T-cell (primary cell): ENCODE data around the gene PEX12. TPM values are rescaled to one million over a fixed set of nuclear protein-coding genes. Genes with fewer than 3 reads are reported as not detected.

Experiments
- ATAC-seq, 4 experiments: fragments of 200-7000 bp in 3 of 4; fragments of 150-1000 bp in 1 of 4; cut with Tn5 transposase; replicated peaks in 1 of 4; 1 replicate in 3 of 4; 2 replicates in 1 of 4; pipeline ENCODE4 v1.10.0; 2021; ENCODE audit warnings: moderate library complexity in 3 of 4, mild to moderate bottlenecking in 2 of 4, moderate number of reproducible peaks in 1 of 4
- CTCF ChIA-PET, 2 donors: fragments of 300-600 bp; sonication (Branson Sonifier 250); formaldehyde crosslinking; loops; one replicate each; lab custom pipeline; 2022; ENCODE audit warnings: antibody characterized with exemption in 2 of 2; lab: Charles Lee
- POLR2A ChIA-PET, 2 donors: fragments of 300-600 bp; sonication (Branson Sonifier 250); formaldehyde crosslinking; loops; one replicate each; lab custom pipeline; 2022; ENCODE audit warnings: antibody characterized with exemption in 2 of 2; lab: Charles Lee
- DNase-seq, 35 experiments: peaks; one replicate each; pipeline versions ENCODE4 v3.0.0 to v3.0.0-alpha.2; 2013 to 2023
- H3K27ac ChIP-seq: one replicate; pipeline ENCODE4 v1.5.1; 2013; ENCODE audit warnings: low read length
- H3K27me3 ChIP-seq, 2 experiments: replicated peaks in 1 of 2; 1 replicate in 1 of 2; 2 replicates in 1 of 2; pipeline versions ENCODE4 v1.6.1 to v1.7.0; 2013; ENCODE audit warnings: low read length in 1 of 2, mixed read lengths in 1 of 2; ENCODE audit not compliant: control insufficient read depth in 2 of 2, insufficient read depth in 2 of 2; ENCODE audit errors: extremely low read depth in 1 of 2
- H3K36me3 ChIP-seq, 2 donors: 1 replicate in 1 of 2; 2 replicates in 1 of 2; pipeline versions ENCODE4 v1.6.1 to v1.7.0; 2013; ENCODE audit warnings: low read length in 1 of 2; ENCODE audit not compliant: control insufficient read depth in 2 of 2, insufficient read depth in 1 of 2; ENCODE audit errors: extremely low read depth in 1 of 2
- H3K4me1 ChIP-seq, 2 experiments: 1 replicate in 1 of 2; 2 replicates in 1 of 2; pipeline versions ENCODE4 v1.6.1 to v1.7.0; 2013; ENCODE audit warnings: low read length in 2 of 2, mixed read lengths in 1 of 2; ENCODE audit not compliant: insufficient read depth in 2 of 2, control insufficient read depth in 1 of 2; ENCODE audit errors: extremely low read depth in 1 of 2
- H3K4me3 ChIP-seq, 2 donors: 1 replicate in 1 of 2; 2 replicates in 1 of 2; pipeline versions ENCODE4 v1.5.1 to v1.7.0; 2013; ENCODE audit warnings: mild to moderate bottlenecking in 2 of 2, low read length in 1 of 2, moderate library complexity in 1 of 2; ENCODE audit not compliant: control insufficient read depth in 1 of 2; ENCODE audit errors: extremely low read depth in 1 of 2
- H3K9me3 ChIP-seq: 2 replicates; pipeline ENCODE4 v1.7.0; 2013
- H3K27ac Mint-ChIP-seq, 2 donors: one replicate each; pipeline ENCODE4 v1.8.0; 2020 to 2021; ENCODE audit warnings: mild to moderate bottlenecking in 2 of 2, mixed read lengths in 2 of 2
- H3K27me3 Mint-ChIP-seq, 2 donors: one replicate each; pipeline ENCODE4 v1.8.0; 2021 to 2022; ENCODE audit warnings: mixed read lengths in 2 of 2
- H3K36me3 Mint-ChIP-seq: one replicate; pipeline ENCODE4 v1.8.0; 2021; ENCODE audit warnings: mixed read lengths
- H3K4me1 Mint-ChIP-seq, 3 donors: one replicate each; pipeline ENCODE4 v1.8.0; 2020 to 2022; ENCODE audit warnings: mixed read lengths in 3 of 3, mild to moderate bottlenecking in 1 of 3
- H3K4me3 Mint-ChIP-seq, 3 donors: one replicate each; pipeline ENCODE4 v1.8.0; 2020 to 2022; ENCODE audit warnings: mild to moderate bottlenecking in 3 of 3, mixed read lengths in 3 of 3, moderate library complexity in 3 of 3
- H3K9me3 Mint-ChIP-seq, 3 donors: one replicate each; pipeline ENCODE4 v1.8.0; 2020 to 2022; ENCODE audit warnings: mixed read lengths in 3 of 3
- WGBS: methylation state at CpG from one replicate; pipeline ENCODE4 v1.1.5; 2013; ENCODE audit warnings: missing lambda C conversion rate; ENCODE audit not compliant: insufficient coverage; 5-methylcytosine and 5-hydroxymethylcytosine counted together
- total RNA-seq, 35 experiments: library from RNA in 6 of 35; stranded (reverse) in 6 of 35; fragments of 120-200 nt in 1 of 35; gene quantifications; one replicate each; pipeline versions ENCODE4 v1.2.1 to v1.2.4 and lab custom pipeline; 2013 to 2026

PEX12 gene
- total RNA-seq, 5 donors from 2014 or later (not counting 1 experiment from before 2014, with no cell fraction given) = 3.6 to 6.6 (median 5.6) TPM

GRCh38 chr17:35559495-35560210, 18.7 kb downstream of the PEX12 start:
- H3K4me1 ChIP-seq = no peaks in the 10 kb centered on the region
- POLR2A ChIA-PET = interaction anchor here in 1 of 2 donors (0.5 kb wide), 1 partner anchor 219 kb away, joined by 3 read pairs; no protein-coding TSS in a partner anchor
- H3K4me1 Mint-ChIP-seq = no peaks in the 10 kb centered on the region
- H3K27ac ChIP-seq = no peak overlapping the region
- CTCF ChIA-PET = no interaction called here
- no peaks in the 10 kb centered on the region for H3K9me3 ChIP-seq
- H3K4me3 ChIP-seq = no peak overlapping the region
- H3K9me3 Mint-ChIP-seq = no peaks in the 10 kb centered on the region
- H3K27ac Mint-ChIP-seq = no peak overlapping the region
- ATAC-seq = no peak
- H3K27me3 Mint-ChIP-seq = peaks cover 0 to 9% of the 10 kb centered on the region in 2 donors
- WGBS = no CpG with 5 or more reads among the region's 2 CpGs
- no peak overlapping the region for H3K4me3 Mint-ChIP-seq
- DNase-seq = no peak
- peaks cover 0 to 15% of the 10 kb centered on the region in 2 experiments for H3K27me3 ChIP-seq
- H3K36me3 Mint-ChIP-seq = no peaks in the 10 kb centered on the region
- H3K36me3 ChIP-seq = no peaks in the 10 kb centered on the region

- no peaks in the 10 kb centered on the region for H3K36me3 ChIP-seq
- no peak overlapping the region for H3K4me3 ChIP-seq
- POLR2A ChIA-PET = no interaction called here
- no CpG with 5 or more reads among the region's 3 CpGs for WGBS
- no peak for DNase-seq
- ATAC-seq = no peak
- Mint-ChIP-seq H3K4me1 (no peaks in the 10 kb centered on the region), H3K9me3 (no peaks in the 10 kb centered on the region), H3K27ac (no peak overlapping the region), H3K4me3 (no peak overlapping the region), H3K27me3 (peaks cover 0 to 9% of the 10 kb centered on the region in 2 donors), H3K36me3 (no peaks in the 10 kb centered on the region)
- H3K27ac ChIP-seq = no peak overlapping the region
- no peaks in the 10 kb centered on the region for H3K9me3 ChIP-seq
- CTCF ChIA-PET = no interaction called here
- no peaks in the 10 kb centered on the region for H3K4me1 ChIP-seq
- H3K27me3 ChIP-seq = peaks cover 0 to 10% of the 10 kb centered on the region in 2 experiments
Measured at GRCh38 chr17:35557353-35557752, 21.0 kb downstream of the PEX12 start.

GRCh38 chr17:35555691-35556090, 22.7 kb downstream of the PEX12 start:
- H3K4me3 ChIP-seq = no peak overlapping the region
- no peaks in the 10 kb centered on the region for H3K9me3 Mint-ChIP-seq
- CTCF ChIA-PET = interaction anchor here in 1 of 2 donors (0.5 kb wide), 1 partner anchor 41 kb away, joined by 3 read pairs; no protein-coding TSS in a partner anchor
- no peaks in the 10 kb centered on the region for H3K36me3 ChIP-seq
- POLR2A ChIA-PET = no interaction called here
- no peak overlapping the region for H3K27ac ChIP-seq
- no peaks in the 10 kb centered on the region for H3K4me1 ChIP-seq
- peaks cover 2% of the 10 kb centered on the region for H3K36me3 Mint-ChIP-seq
- no peak overlapping the region for H3K27ac Mint-ChIP-seq
- H3K9me3 ChIP-seq = no peaks in the 10 kb centered on the region
- H3K27me3 ChIP-seq = peaks cover 0 to 6% of the 10 kb centered on the region in 2 experiments
- H3K4me1 Mint-ChIP-seq = no peaks in the 10 kb centered on the region
- ATAC-seq (no peak), DNase-seq (peak in 1 of 35 experiments; percentile 30)
- peaks cover 0 to 7% of the 10 kb centered on the region in 2 donors for H3K27me3 Mint-ChIP-seq
- WGBS = 93% methylated on average over 3 of the region's 5 CpGs
- no peak overlapping the region for H3K4me3 Mint-ChIP-seq

- POLR2A ChIA-PET = interaction anchor here (0.6 to 0.7 kb wide), 2 partner anchors 25 to 33 kb away, joined by 3 to 8 read pairs; no protein-coding TSS in a partner anchor
- no peak overlapping the region for H3K27ac ChIP-seq
- H3K27me3 Mint-ChIP-seq = peaks cover 0 to 2% of the 10 kb centered on the region in 2 donors
- no peaks in the 10 kb centered on the region for H3K36me3 ChIP-seq
- no peaks in the 10 kb centered on the region for H3K9me3 Mint-ChIP-seq
- ATAC-seq = no peak
- H3K27ac Mint-ChIP-seq = no peak overlapping the region
- peaks cover 2% of the 10 kb centered on the region for H3K36me3 Mint-ChIP-seq
- no peak overlapping the region for H3K4me3 ChIP-seq
- H3K9me3 ChIP-seq = no peaks in the 10 kb centered on the region
- peaks cover 0 to 2% of the 10 kb centered on the region in 2 experiments for H3K27me3 ChIP-seq
- no peak for DNase-seq
- no peaks in the 10 kb centered on the region for H3K4me1 ChIP-seq
- no peaks in the 10 kb centered on the region for H3K4me1 Mint-ChIP-seq
- no peak overlapping the region for H3K4me3 Mint-ChIP-seq
- WGBS = no CpG with 5 or more reads among the region's 5 CpGs
- CTCF ChIA-PET = interaction anchor here in 1 of 2 donors (1.1 kb wide), 1 partner anchor 295 kb away, joined by 4 read pairs; no protein-coding TSS in a partner anchor
Measured at GRCh38 chr17:35554668-35555067, 23.7 kb downstream of the PEX12 start.

GRCh38 chr17:35553310-35553709, 25.1 kb downstream of the PEX12 start:
- WGBS = no CpG with 5 or more reads among the region's 4 CpGs
- Mint-ChIP-seq H3K36me3 (peaks cover 7% of the 10 kb centered on the region), H3K27ac (no peak overlapping the region), H3K4me1 (no peaks in the 10 kb centered on the region), H3K27me3 (peaks cover 0 to 1% of the 10 kb centered on the region in 2 donors), H3K9me3 (no peaks in the 10 kb centered on the region), H3K4me3 (no peak overlapping the region)
- Histone ChIP-seq H3K36me3 (no peaks in the 10 kb centered on the region), H3K27ac (no peak overlapping the region), H3K27me3 (no peaks in the 10 kb centered on the region), H3K9me3 (no peaks in the 10 kb centered on the region), H3K4me3 (no peak overlapping the region), H3K4me1 (no peaks in the 10 kb centered on the region)
- ChIA-PET POLR2A (no interaction called here), CTCF (interaction anchor here in 1 of 2 donors (0.5 to 0.6 kb wide), 2 partner anchors 14 to 18 kb away, joined by 3 read pairs; no protein-coding TSS in a partner anchor)
- no peak for ATAC-seq
- no peak for DNase-seq

- Mint-ChIP-seq H3K27me3 (no peaks in the 10 kb centered on the region), H3K27ac (no peak overlapping the region), H3K4me3 (no peak overlapping the region), H3K36me3 (peaks cover 11% of the 10 kb centered on the region), H3K4me1 (peaks cover 5 to 6% (median 5%) of the 10 kb centered on the region in 3 donors), H3K9me3 (no peaks in the 10 kb centered on the region)
- no peaks in the 10 kb centered on the region for H3K9me3 ChIP-seq
- CTCF ChIA-PET = no interaction called here
- POLR2A ChIA-PET = no interaction called here
- ATAC-seq (no peak), DNase-seq (no peak)
- no CpG with 5 or more reads among the region's 1 CpG for WGBS
- H3K27me3 ChIP-seq = no peaks in the 10 kb centered on the region
- H3K4me1 ChIP-seq = no peaks in the 10 kb centered on the region
- H3K4me3 ChIP-seq = no peak overlapping the region
- H3K27ac ChIP-seq = no peak overlapping the region
- no peaks in the 10 kb centered on the region for H3K36me3 ChIP-seq
Measured at GRCh38 chr17:35548978-35549377, 29.4 kb downstream of the PEX12 start.
